SK-N-SH (cell line): Measurements from ENCODE around the gene NCKAP5L.

ENCODE experiments used
- EZH2phosphoT487 ChIP-seq: fragments of 200-600 bp; sonication (generic); IDR thresholded peaks from 2 replicates; pipeline ENCODE4 v1.6.1; 2017; ENCODE audit warnings: low read depth, mixed run types, mild to moderate bottlenecking, antibody characterized with exemption, moderate library complexity, borderline replicate concordance
- MXI1 ChIP-seq: IDR thresholded peaks from 2 replicates; pipeline ENCODE4 v1.6.1; 2012; ENCODE audit warnings: mild to moderate bottlenecking, low read depth, low read length, improper control_type of control experiment
- POLR2AphosphoS5 ChIP-seq: IDR thresholded peaks from 2 replicates; pipeline ENCODE4 v1.6.1; 2012; ENCODE audit warnings: low read depth, low read length
- TF ChIP-seq, protein P1 (sequence below): fragments of 200-600 bp; sonication (generic); IDR thresholded peaks from 2 replicates; pipeline ENCODE4 v1.6.1; 2017; ENCODE audit warnings: antibody characterized with exemption, mild to moderate bottlenecking, moderate library complexity

GRCh38 chr12:49811961-49812401 is 16.2 kb downstream of the NCKAP5L start:
- no peak for TF ChIP-seq POLR2AphosphoS5
- TF ChIP-seq, protein P1, sequence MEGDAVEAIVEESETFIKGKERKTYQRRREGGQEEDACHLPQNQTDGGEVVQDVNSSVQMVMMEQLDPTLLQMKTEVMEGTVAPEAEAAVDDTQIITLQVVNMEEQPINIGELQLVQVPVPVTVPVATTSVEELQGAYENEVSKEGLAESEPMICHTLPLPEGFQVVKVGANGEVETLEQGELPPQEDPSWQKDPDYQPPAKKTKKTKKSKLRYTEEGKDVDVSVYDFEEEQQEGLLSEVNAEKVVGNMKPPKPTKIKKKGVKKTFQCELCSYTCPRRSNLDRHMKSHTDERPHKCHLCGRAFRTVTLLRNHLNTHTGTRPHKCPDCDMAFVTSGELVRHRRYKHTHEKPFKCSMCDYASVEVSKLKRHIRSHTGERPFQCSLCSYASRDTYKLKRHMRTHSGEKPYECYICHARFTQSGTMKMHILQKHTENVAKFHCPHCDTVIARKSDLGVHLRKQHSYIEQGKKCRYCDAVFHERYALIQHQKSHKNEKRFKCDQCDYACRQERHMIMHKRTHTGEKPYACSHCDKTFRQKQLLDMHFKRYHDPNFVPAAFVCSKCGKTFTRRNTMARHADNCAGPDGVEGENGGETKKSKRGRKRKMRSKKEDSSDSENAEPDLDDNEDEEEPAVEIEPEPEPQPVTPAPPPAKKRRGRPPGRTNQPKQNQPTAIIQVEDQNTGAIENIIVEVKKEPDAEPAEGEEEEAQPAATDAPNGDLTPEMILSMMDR = no peak
- TF ChIP-seq EZH2phosphoT487 = no peak
- no peak for TF ChIP-seq MXI1
